PC-9 (cell line): Measurements from ENCODE around the gene FAM168A. TPM values are rescaled to one million over a fixed set of nuclear protein-coding genes. Genes with fewer than 3 reads are reported as not detected.

ENCODE experiments used
- BruUV-seq: library from RNA; stranded (reverse); fragments of 400-500 nt; replicated peaks from 2 replicates; lab custom pipeline; 2021; lab: Mats Ljungman, UMichigan
- CTCF ChIA-PET: fragments of 300-600 bp; sonication (Branson Sonifier 250); formaldehyde crosslinking; loops from one replicate; lab custom pipeline; 2022; ENCODE audit warnings: antibody characterized with exemption; lab: Charles Lee
- POLR2A ChIA-PET: fragments of 300-600 bp; sonication (Branson Sonifier 250); formaldehyde crosslinking; loops from one replicate; lab custom pipeline; 2022; ENCODE audit warnings: antibody characterized with exemption; ENCODE audit not compliant: unreplicated experiment; lab: Charles Lee
- DNase-seq, 2 experiments: peaks; one replicate each; pipeline versions ENCODE4 v3.0.0 to v3.0.0-alpha.2; 2015 to 2022; ENCODE audit warnings: mixed read lengths in 1 of 2
- H2AFZ ChIP-seq: fragments of 200-600 bp; sonication (generic); 2 replicates; pipeline ENCODE4 v1.8.1; 2017; ENCODE audit warnings: antibody characterized with exemption
- H3F3A ChIP-seq: fragments of 200-600 bp; sonication (generic); 2 replicates; pipeline ENCODE4 v1.8.1; 2017; ENCODE audit warnings: antibody characterized with exemption, mild to moderate bottlenecking, low read depth; ENCODE audit not compliant: insufficient read depth
- H3K27ac ChIP-seq: fragments of 200-600 bp; sonication (generic); 2 replicates; pipeline ENCODE4 v1.6.1; 2016; ENCODE audit warnings: mixed run types
- H3K27me3 ChIP-seq: fragments of 200-600 bp; sonication (generic); 2 replicates; pipeline ENCODE4 v1.6.1; 2016; ENCODE audit warnings: low read depth, mixed run types; ENCODE audit not compliant: insufficient read depth
- H3K36me3 ChIP-seq: fragments of 200-600 bp; sonication (generic); 2 replicates; pipeline ENCODE4 v1.6.1; 2016; ENCODE audit warnings: low read depth, mixed run types
- H3K4me1 ChIP-seq: fragments of 200-600 bp; sonication (generic); replicated peaks from 2 replicates; pipeline ENCODE4 v1.6.1; 2016; ENCODE audit warnings: mixed run types; ENCODE audit not compliant: insufficient read depth
- H3K4me2 ChIP-seq: fragments of 200-600 bp; sonication (generic); 2 replicates; pipeline ENCODE4 v1.6.1; 2017; ENCODE audit warnings: mixed run types
- H3K4me3 ChIP-seq: fragments of 200-600 bp; sonication (generic); 2 replicates; pipeline ENCODE4 v1.6.1; 2016; ENCODE audit warnings: mixed run types
- H3K79me2 ChIP-seq: fragments of 200-600 bp; sonication (generic); 2 replicates; pipeline ENCODE4 v1.6.1; 2017; ENCODE audit warnings: low read depth, mixed run types
- H3K9me2 ChIP-seq: fragments of 200-600 bp; sonication (generic); 2 replicates; pipeline ENCODE4 v1.8.1; 2017; ENCODE audit warnings: mild to moderate bottlenecking; ENCODE audit not compliant: insufficient read depth
- H3K9me3 ChIP-seq: fragments of 200-600 bp; sonication (generic); 2 replicates; pipeline ENCODE4 v1.8.1; 2016; ENCODE audit warnings: low read depth; ENCODE audit not compliant: insufficient read depth
- H4K20me1 ChIP-seq: fragments of 200-600 bp; sonication (generic); 2 replicates; pipeline ENCODE4 v1.8.1; 2017; ENCODE audit not compliant: insufficient read depth
- CTCF ChIP-seq: fragments of 200-600 bp; sonication (generic); conservative IDR thresholded peaks from 2 replicates; pipeline ENCODE4 v1.6.1; 2017; ENCODE audit warnings: mixed run types, antibody characterized with exemption, mild to moderate bottlenecking, moderate library complexity
- EZH2 ChIP-seq: fragments of 200-600 bp; sonication (generic); IDR thresholded peaks from 2 replicates; pipeline ENCODE4 v1.8.0; 2017; ENCODE audit warnings: antibody characterized with exemption, low read depth
- intact Hi-C: fragments of 100-400 bp; cut with micrococcal nuclease; formaldehyde crosslinking; loops from one replicate; pipeline ENCODE4 v1.10.0; 2022; ENCODE audit not compliant: unreplicated experiment
- total RNA-seq: library from RNA; stranded (reverse); gene quantifications from 2 replicates; pipeline ENCODE4 v1.2.3, GENCODE V29; 2021

Gene FAM168A
- total RNA-seq, 1 experiment from 2014 or later = 51.2 TPM

- H4K20me1 ChIP-seq = no peaks in the 10 kb centered on the region
- peaks cover 4% of the 10 kb centered on the region; the same call in 1 of the 2 replicates for H3F3A ChIP-seq
- no peak overlapping the region for H3K27ac ChIP-seq
- H3K36me3 ChIP-seq = 0 out of 2 replicates have a peak, but pooled peaks cover 2% of the 10 kb centered on the region
- no peaks in the 10 kb centered on the region for H3K27me3 ChIP-seq
- no peaks in the 10 kb centered on the region for H3K79me2 ChIP-seq
- no peak overlapping the region for H3K4me2 ChIP-seq
- intact Hi-C loops = no loop called here
- no peak overlapping the region for H2AFZ ChIP-seq
- ChIA-PET CTCF (no interaction called here), POLR2A (no interaction called here)
- H3K4me3 ChIP-seq = no peak overlapping the region
- no TSS peak for BruUV-seq
- no peaks in the 10 kb centered on the region for H3K9me2 ChIP-seq
- TF ChIP-seq EZH2 (no peak), CTCF (no peak)
- DNase-seq = no peak
- H3K9me3 ChIP-seq = no peaks in the 10 kb centered on the region
- no peaks in the 10 kb centered on the region for H3K4me1 ChIP-seq
Observed at GRCh38 chr11:73366265-73366610, 231.7 kb downstream of the FAM168A start.

DNA sequence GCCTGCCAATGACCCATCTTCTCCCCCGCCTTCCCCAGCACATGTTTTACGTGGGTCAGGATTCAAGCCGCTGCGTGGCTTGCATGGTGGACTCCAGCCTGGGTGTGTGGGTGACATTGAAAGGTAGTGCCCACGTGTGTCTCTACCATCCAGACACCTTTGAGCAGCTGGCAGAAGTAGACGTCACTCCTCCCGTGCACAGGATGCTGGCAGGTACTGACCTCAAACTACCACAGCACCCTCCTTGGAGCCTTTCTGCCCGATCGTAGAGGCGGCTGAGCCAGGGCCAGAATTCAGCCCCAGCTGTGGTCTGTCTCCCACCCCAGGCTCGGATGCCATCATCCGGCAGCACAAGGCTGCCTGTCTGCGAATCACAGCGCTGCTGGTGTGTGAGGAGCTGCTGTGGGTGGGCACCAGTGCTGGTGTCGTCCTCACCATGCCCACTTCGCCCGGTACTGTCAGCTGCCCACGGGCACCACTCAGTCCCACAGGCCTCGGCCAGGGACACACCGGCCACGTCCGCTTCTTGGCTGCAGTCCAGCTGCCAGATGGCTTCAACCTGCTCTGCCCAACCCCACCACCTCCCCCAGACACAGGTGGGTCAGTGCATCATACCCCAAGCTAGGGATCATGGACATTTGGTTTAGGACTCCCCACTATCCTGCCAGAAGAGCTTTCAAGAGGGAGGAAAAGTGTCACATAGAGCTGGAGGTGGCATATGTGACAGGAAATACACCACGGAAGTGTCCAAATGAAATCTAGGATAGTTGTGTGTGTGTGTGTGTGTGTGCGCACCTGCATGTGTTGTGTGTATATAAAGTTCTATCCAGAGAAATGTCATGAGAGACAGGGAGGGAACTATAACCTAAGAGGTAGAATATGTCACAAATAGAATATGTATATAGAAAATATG is 232.3 kb downstream of the FAM168A start:
- DNase-seq = no peak
- intact Hi-C loops = no loop called here
- H3K9me2 ChIP-seq = no peaks in the 10 kb centered on the region
- H3K79me2 ChIP-seq = no peaks in the 10 kb centered on the region
- ChIA-PET CTCF (no interaction called here), POLR2A (no interaction called here)
- H3K27me3 ChIP-seq = no peaks in the 10 kb centered on the region
- H3K4me3 ChIP-seq = no peak overlapping the region
- TF ChIP-seq EZH2 (no peak), CTCF (no peak)
- no peak overlapping the region for H3K4me2 ChIP-seq
- no peaks in the 10 kb centered on the region for H4K20me1 ChIP-seq
- H3K4me1 ChIP-seq = no peaks in the 10 kb centered on the region
- H3K9me3 ChIP-seq = no peaks in the 10 kb centered on the region
- H3F3A ChIP-seq = peaks cover 4% of the 10 kb centered on the region; the same call in 1 of the 2 replicates
- no peak overlapping the region for H2AFZ ChIP-seq
- no peak overlapping the region for H3K27ac ChIP-seq
- 0 out of 2 replicates have a peak, but pooled peaks cover 4% of the 10 kb centered on the region for H3K36me3 ChIP-seq
- BruUV-seq = no TSS peak

DNA sequence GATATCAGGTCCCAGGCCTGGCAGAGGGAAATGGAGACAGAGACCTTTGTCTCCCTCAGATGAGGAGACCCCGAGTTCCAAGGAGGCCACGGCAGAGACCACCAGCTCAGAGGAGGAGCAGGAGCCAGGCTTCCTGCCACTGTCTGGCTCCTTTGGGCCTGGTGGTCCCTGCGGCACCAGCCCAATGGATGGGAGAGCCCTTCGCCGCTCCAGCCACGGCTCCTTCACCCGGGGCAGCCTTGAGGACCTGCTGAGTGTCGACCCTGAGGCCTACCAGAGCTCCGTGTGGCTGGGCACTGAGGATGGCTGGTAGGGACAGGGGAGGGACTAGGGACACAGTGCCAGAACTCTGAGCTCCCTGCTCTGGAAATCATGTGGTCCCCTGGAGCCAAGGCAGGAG is 234.8 kb downstream of the FAM168A start:
- H3K4me3 ChIP-seq = no peak overlapping the region
- H3K79me2 ChIP-seq = no peaks in the 10 kb centered on the region
- H2AFZ ChIP-seq = no peak overlapping the region
- H3F3A ChIP-seq = peaks cover 4% of the 10 kb centered on the region; the same call in 1 of the 2 replicates
- H3K4me2 ChIP-seq = no peak overlapping the region
- 0 out of 2 replicates have a peak, but pooled peaks cover 4% of the 10 kb centered on the region for H3K36me3 ChIP-seq
- TF ChIP-seq CTCF (no peak), EZH2 (no peak)
- BruUV-seq = no TSS peak
- no peaks in the 10 kb centered on the region for H3K4me1 ChIP-seq
- H3K27me3 ChIP-seq = no peaks in the 10 kb centered on the region
- H3K9me2 ChIP-seq = no peaks in the 10 kb centered on the region
- H3K9me3 ChIP-seq = no peaks in the 10 kb centered on the region
- ChIA-PET POLR2A (no interaction called here), CTCF (no interaction called here)
- no peaks in the 10 kb centered on the region for H4K20me1 ChIP-seq
- intact Hi-C loops = no loop called here
- DNase-seq = no peak
- H3K27ac ChIP-seq = no peak overlapping the region
